ENCODE measurements around the gene SLC7A4. TPM values are rescaled to one million over a fixed set of nuclear protein-coding genes. Genes with fewer than 3 reads are reported as not detected.

The SLC7A4 gene
- polyA plus RNA-seq, 1 of the 3 experiments (the other 2 are of a cell fraction) = 0.02 TPM

- WGBS (ENCODE audit: low lambda C conversion rate) = 68% methylated on average over 10 of the region's 31 CpGs
- peaks cover 0 to 5% of the 10 kb centered on the region in 2 experiments; a peak in 1 of 4 replicates for H3K4me1 ChIP-seq (ENCODE audit: control insufficient read depth in 1 of 2, insufficient read depth in 2 of 2, low read depth in 1 of 2, low read length in 1 of 2)
- TF ChIP-seq YY1 (IDR thresholded peaks at IDR 0.05; ENCODE audit: low read depth) (no peak), SMC3 (IDR thresholded peaks at IDR 0.05; ENCODE audit: low read depth, low read length) (no peak), FOXM1 (IDR thresholded peaks at IDR 0.05; ENCODE audit: low read depth) (no peak), RCOR1 (IDR thresholded peaks at IDR 0.05; ENCODE audit: low read length) (no peak), NRF1 (IDR thresholded peaks at IDR 0.05; ENCODE audit: low read depth, low read length) (no peak), FOXJ3 (CRISPR knock-in tag; IDR thresholded peaks at IDR 0.05) (no peak), GATA2 (CRISPR knock-in tag; IDR thresholded peaks at IDR 0.05) (no peak), POLR2AphosphoS5 (IDR thresholded peaks at IDR 0.05; ENCODE audit: low read depth, low read length) (no peak), PBX3 (IDR thresholded peaks at IDR 0.05) (no peak), TAF1 (IDR thresholded peaks at IDR 0.05; ENCODE audit: borderline replicate concordance, low read depth, low read length) (no peak), USF2 (IDR thresholded peaks at IDR 0.05; ENCODE audit: borderline replicate concordance, low read depth, low read length) (no peak), SIN3A (IDR thresholded peaks at IDR 0.05; ENCODE audit: borderline replicate concordance, low read depth, low read length) (no peak), ZBTB33 (IDR thresholded peaks at IDR 0.05; ENCODE audit: borderline replicate concordance, low read depth) (no peak), IRF3 (IDR thresholded peaks at IDR 0.05; ENCODE audit: low read depth, low read length) (no peak), FOSL2 (IDR thresholded peaks at IDR 0.05; ENCODE audit: borderline replicate concordance, low read depth) (no peak), TCF12 (IDR thresholded peaks at IDR 0.05) (no peak), REST (IDR thresholded peaks at IDR 0.05; ENCODE audit: low read depth, low read length) (no peak), EP300 (IDR thresholded peaks at IDR 0.05; ENCODE audit: borderline replicate concordance in 1 of 2, low read depth in 1 of 2, low read length in 1 of 2) (no peak), ELF1 (IDR thresholded peaks at IDR 0.05) (no peak), USF1 (IDR thresholded peaks at IDR 0.05; ENCODE audit: borderline replicate concordance, low read depth) (no peak)
- H3K36me3 ChIP-seq (replicated peaks in 1 of 2; ENCODE audit: control insufficient read depth in 1 of 2, insufficient read depth in 2 of 2, low read length in 1 of 2) = no peaks in the 10 kb centered on the region
- H3K9ac ChIP-seq = no peak overlapping the region
- no peaks in the 10 kb centered on the region for H3F3A ChIP-seq (replicated peaks; ENCODE audit: insufficient read depth)
- DNase-seq = no peak
- H2AFZ ChIP-seq (ENCODE audit: low read depth) = no peak overlapping the region
- H3K9me2 ChIP-seq = no peaks in the 10 kb centered on the region
- no peaks in the 10 kb centered on the region for H4K20me1 ChIP-seq (ENCODE audit: insufficient read depth)
- CTCF ChIA-PET = interaction anchor here (1.3 kb wide), 1 partner anchor 23 kb away, joined by 3 read pairs; no protein-coding TSS in a partner anchor
- no peak overlapping the region for H3K27ac ChIP-seq (ENCODE audit: low read depth in 2 of 2, low read length in 1 of 2)
- H3K79me2 ChIP-seq (ENCODE audit: insufficient read depth) = no peaks in the 10 kb centered on the region
- H3K4me3 ChIP-seq (ENCODE audit: low read depth in 2 of 2, low read length in 1 of 2) = no peak overlapping the region
- H3K4me2 ChIP-seq = no peak overlapping the region
- H3K9me3 ChIP-seq = no peaks in the 10 kb centered on the region
- H3K27me3 ChIP-seq (ENCODE audit: insufficient read depth) = no peaks in the 10 kb centered on the region
- POLR2A ChIA-PET = no interaction called here
Measured at GRCh38 chr22:21080435-21081137, 48.2 kb upstream of the SLC7A4 start.

Data from SK-N-SH (cell line).